Liver (tissue), 9 donors: ENCODE results near the gene TRMT11. TPM values are rescaled to one million over a fixed set of nuclear protein-coding genes. Genes with fewer than 3 reads are reported as not detected.

Experiments
- DNase-seq: peaks from one replicate; pipeline ENCODE4 v3.0.0-alpha.2; 2017; ENCODE audit warnings: low spot score
- H3K27ac ChIP-seq, 2 donors: one replicate each; pipeline ENCODE4 v1.7.0; 2013; ENCODE audit warnings: inconsistent platforms in 2 of 2, low read length in 2 of 2, control low read depth in 1 of 2, low read depth in 1 of 2, mild to moderate bottlenecking in 1 of 2
- H3K27me3 ChIP-seq, 4 donors: one replicate each; pipeline versions ENCODE4 v1.6.1 to v1.7.0; 2013; ENCODE audit warnings: low read length in 3 of 4, inconsistent platforms in 1 of 4, mild to moderate bottlenecking in 1 of 4, moderate library complexity in 1 of 4; ENCODE audit not compliant: control insufficient read depth in 4 of 4, insufficient read depth in 4 of 4
- H3K36me3 ChIP-seq, 4 donors: one replicate each; pipeline versions ENCODE4 v1.6.1 to v1.7.0; 2013; ENCODE audit warnings: low read length in 3 of 4, mild to moderate bottlenecking in 3 of 4, low read depth in 1 of 4, moderate library complexity in 1 of 4; ENCODE audit not compliant: control insufficient read depth in 4 of 4, insufficient read depth in 3 of 4
- H3K4me1 ChIP-seq, 4 donors: one replicate each; pipeline versions ENCODE4 v1.6.1 to v1.7.0; 2013; ENCODE audit warnings: low read length in 3 of 4, mild to moderate bottlenecking in 3 of 4, moderate library complexity in 1 of 4; ENCODE audit not compliant: control insufficient read depth in 4 of 4, insufficient read depth in 4 of 4
- H3K4me3 ChIP-seq, 3 donors: one replicate each; pipeline versions ENCODE4 v1.6.1 to v1.7.0; 2013; ENCODE audit warnings: low read length in 3 of 3, control low read depth in 1 of 3, low read depth in 1 of 3, mild to moderate bottlenecking in 1 of 3
- H3K9ac ChIP-seq, 2 donors: one replicate each; pipeline ENCODE4 v1.7.0; 2013; ENCODE audit warnings: low read length in 2 of 2, mild to moderate bottlenecking in 2 of 2, moderate library complexity in 2 of 2, control low read depth in 1 of 2, low read depth in 1 of 2
- H3K9me3 ChIP-seq, 4 donors: one replicate each; pipeline versions ENCODE4 v1.6.1 to v1.7.0; 2013; ENCODE audit warnings: low read length in 3 of 4; ENCODE audit not compliant: control insufficient read depth in 4 of 4
- CTCF ChIP-seq: fragments of 150-350 bp; IDR thresholded peaks from 2 replicates; pipeline ENCODE4 v1.5.1; 2017; ENCODE audit warnings: improper control_type of control experiment, low read depth, low read length; ENCODE audit not compliant: missing input control
- EGR1 ChIP-seq, 2 donors: IDR thresholded peaks; 2 replicates each; pipeline ENCODE4 v1.6.1; 2016 to 2018; ENCODE audit warnings: antibody characterized with exemption in 2 of 2, low read depth in 2 of 2
- FOXA2 ChIP-seq: IDR thresholded peaks from 2 replicates; pipeline ENCODE4 v1.6.1; 2016; ENCODE audit warnings: antibody characterized with exemption
- GABPA ChIP-seq, 2 donors: IDR thresholded peaks in 1 of 2; conservative IDR thresholded peaks in 1 of 2; 2 replicates each; pipeline ENCODE4 v1.6.1; 2016; ENCODE audit warnings: antibody characterized with exemption in 2 of 2, mild to moderate bottlenecking in 1 of 2, moderate library complexity in 1 of 2
- HNF4G ChIP-seq: IDR thresholded peaks from 2 replicates; pipeline ENCODE4 v1.6.1; 2016; ENCODE audit warnings: antibody characterized with exemption
- JUND ChIP-seq, 2 donors: IDR thresholded peaks; 2 replicates each; pipeline ENCODE4 v1.6.1; 2016; ENCODE audit warnings: antibody characterized with exemption in 2 of 2
- MAX ChIP-seq: IDR thresholded peaks from 2 replicates; pipeline ENCODE4 v1.6.1; 2016; ENCODE audit warnings: antibody characterized with exemption
- NR2F2 ChIP-seq: IDR thresholded peaks from 2 replicates; pipeline ENCODE4 v1.6.1; 2016; ENCODE audit warnings: antibody characterized with exemption
- RAD21 ChIP-seq, 2 donors: IDR thresholded peaks; 2 replicates each; pipeline ENCODE4 v1.6.1; 2016; ENCODE audit warnings: antibody characterized with exemption in 2 of 2, mild to moderate bottlenecking in 2 of 2
- REST ChIP-seq: IDR thresholded peaks from 2 replicates; pipeline ENCODE4 v1.6.1; 2016; ENCODE audit warnings: antibody characterized with exemption, mild to moderate bottlenecking
- RXRA ChIP-seq, 2 donors: IDR thresholded peaks; 2 replicates each; pipeline ENCODE4 v1.6.1; 2017 to 2018; ENCODE audit warnings: antibody characterized with exemption in 2 of 2, mild to moderate bottlenecking in 1 of 2
- SP1 ChIP-seq: IDR thresholded peaks from 2 replicates; pipeline ENCODE4 v1.6.1; 2018; ENCODE audit warnings: antibody characterized with exemption, mild to moderate bottlenecking
- TAF1 ChIP-seq: conservative IDR thresholded peaks from 2 replicates; pipeline ENCODE4 v1.6.1; 2016; ENCODE audit warnings: antibody characterized with exemption, mild to moderate bottlenecking
- YY1 ChIP-seq: IDR thresholded peaks from 2 replicates; pipeline ENCODE4 v1.6.1; 2016; ENCODE audit warnings: antibody characterized with exemption, mild to moderate bottlenecking
- WGBS: extraction: QIAGEN DNeasy Blood & Tissue Kit; methylation state at CpG from one replicate; pipeline ENCODE4 v1.1.7; 2013; 5-methylcytosine and 5-hydroxymethylcytosine counted together
- polyA plus RNA-seq, 2 donors: library from polyadenylated mRNA; stranded (reverse) in 1 of 2; unstranded in 1 of 2; fragments of 200-250 nt in 1 of 2; fragments of >200 nt in 1 of 2; fragmentation: Nextera tagmentation in 1 of 2; extraction: Ambion mirVana in 1 of 2; gene quantifications; one replicate each; pipeline versions ENCODE4 v1.2.1 to v1.2.3, GENCODE V29; 2013 to 2015
- total RNA-seq, 2 donors: library from RNA; depleted of rRNA; stranded (reverse); fragments of >200 nt; gene quantifications; one replicate each; pipeline ENCODE4 v1.2.3, GENCODE V29; 2014
- TF ChIP-seq, protein P1 (sequence below): IDR thresholded peaks from 2 replicates; pipeline ENCODE4 v1.6.1; 2016; ENCODE audit warnings: antibody characterized with exemption
- TF ChIP-seq, protein P2 (sequence below): IDR thresholded peaks from 2 replicates; pipeline ENCODE4 v1.6.1; 2016; ENCODE audit warnings: antibody characterized with exemption
- donor health status: healthy.
- donor health status: healthy.
- donor health status: healthy.
- donor health status: healthy.
- donor health status: healthy.

TRMT11 gene
- total and polyA plus RNA-seq, 4 donors = 9.9 to 82.3 (median 17.2) TPM

DNA sequence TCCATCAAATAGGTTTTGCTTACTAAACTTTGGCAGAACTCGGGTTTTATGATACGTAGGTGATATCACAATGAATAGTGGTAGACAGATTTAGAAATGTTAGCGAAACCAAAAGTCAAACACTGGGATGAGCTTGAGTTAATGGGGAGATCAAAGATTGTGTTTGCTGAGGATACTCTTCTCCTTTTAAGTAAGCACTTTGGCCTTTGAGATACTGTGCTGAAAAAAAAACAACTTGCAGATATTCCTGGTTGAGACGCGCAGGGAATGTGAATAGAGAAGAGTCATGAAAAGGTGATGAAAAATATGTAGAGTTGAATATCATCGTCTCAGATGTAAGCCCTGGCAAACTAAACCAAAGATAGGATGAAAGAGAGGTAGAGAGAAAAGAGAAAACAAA lies 48.3 kb downstream of the TRMT11 start (continued):
- TF ChIP-seq EGR1 (IDR thresholded peaks at IDR 0.05; ENCODE audit: low read depth in 2 of 2) (no peak), CTCF (no peak)

DNA sequence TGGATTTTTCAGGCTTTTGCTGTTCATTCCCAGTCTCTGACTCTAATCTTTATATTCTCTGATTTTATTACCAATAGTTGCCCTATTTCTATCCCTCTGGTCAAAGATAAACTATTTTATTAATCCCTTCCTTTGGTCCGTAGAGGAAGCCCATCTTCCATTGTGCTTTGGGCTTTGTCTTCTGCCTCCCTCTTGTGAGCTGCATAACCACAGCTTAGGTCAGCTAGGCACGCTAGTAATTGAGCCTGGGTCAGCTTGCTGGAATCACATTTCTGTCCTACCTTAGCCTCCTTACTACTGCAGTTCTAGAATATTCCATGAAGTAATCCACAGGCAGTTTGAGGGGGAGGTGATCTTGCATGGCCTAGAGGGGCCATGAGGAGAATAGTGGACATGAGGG lies 49.4 kb downstream of the TRMT11 start:
- WGBS = 97% methylated on average over 2 of the region's 2 CpGs
- TF ChIP-seq EGR1 (IDR thresholded peaks at IDR 0.05; ENCODE audit: low read depth in 2 of 2) = no peak
- TF ChIP-seq YY1 = no peak
- TF ChIP-seq CTCF = no peak
- TF ChIP-seq MAX = no peak
- no peak for TF ChIP-seq SP1
- TF ChIP-seq FOXA2 = no peak
- TF ChIP-seq GABPA (IDR thresholded peaks at IDR 0.05 in 1 of 2, conservative IDR thresholded peaks at IDR 0.05 in 1 of 2) = no peak
- TF ChIP-seq RXRA (IDR thresholded peaks at IDR 0.05) = no peak
- no peak for TF ChIP-seq JUND (IDR thresholded peaks at IDR 0.05)
- TF ChIP-seq NR2F2 = no peak
- no peak for TF ChIP-seq TAF1
- Histone ChIP-seq H3K27me3 (no peaks in the 10 kb centered on the region), H3K9ac (no peak overlapping the region), H3K36me3 (peaks cover 2 to 23% (median 7%) of the 10 kb centered on the region in 4 donors), H3K27ac (no peak overlapping the region), H3K9me3 (no peaks in the 10 kb centered on the region), H3K4me1 (peaks cover 0 to 1% (median 0%) of the 10 kb centered on the region in 4 donors), H3K4me3 (no peak overlapping the region)
- no peak for DNase-seq

- H3K27me3 ChIP-seq = no peaks in the 10 kb centered on the region
- no peak overlapping the region for H3K9ac ChIP-seq
- no peak overlapping the region for H3K4me3 ChIP-seq
- H3K9me3 ChIP-seq = no peaks in the 10 kb centered on the region
- H3K27ac ChIP-seq = no peak overlapping the region
- DNase-seq = no peak
- peaks cover 2 to 27% (median 7%) of the 10 kb centered on the region in 4 donors for H3K36me3 ChIP-seq
- peaks cover 0 to 6% (median under 1%) of the 10 kb centered on the region in 4 donors for H3K4me1 ChIP-seq
- TF ChIP-seq, protein P1, sequence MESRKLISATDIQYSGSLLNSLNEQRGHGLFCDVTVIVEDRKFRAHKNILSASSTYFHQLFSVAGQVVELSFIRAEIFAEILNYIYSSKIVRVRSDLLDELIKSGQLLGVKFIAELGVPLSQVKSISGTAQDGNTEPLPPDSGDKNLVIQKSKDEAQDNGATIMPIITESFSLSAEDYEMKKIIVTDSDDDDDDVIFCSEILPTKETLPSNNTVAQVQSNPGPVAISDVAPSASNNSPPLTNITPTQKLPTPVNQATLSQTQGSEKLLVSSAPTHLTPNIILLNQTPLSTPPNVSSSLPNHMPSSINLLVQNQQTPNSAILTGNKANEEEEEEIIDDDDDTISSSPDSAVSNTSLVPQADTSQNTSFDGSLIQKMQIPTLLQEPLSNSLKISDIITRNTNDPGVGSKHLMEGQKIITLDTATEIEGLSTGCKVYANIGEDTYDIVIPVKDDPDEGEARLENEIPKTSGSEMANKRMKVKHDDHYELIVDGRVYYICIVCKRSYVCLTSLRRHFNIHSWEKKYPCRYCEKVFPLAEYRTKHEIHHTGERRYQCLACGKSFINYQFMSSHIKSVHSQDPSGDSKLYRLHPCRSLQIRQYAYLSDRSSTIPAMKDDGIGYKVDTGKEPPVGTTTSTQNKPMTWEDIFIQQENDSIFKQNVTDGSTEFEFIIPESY = no peak
- TF ChIP-seq GABPA (IDR thresholded peaks at IDR 0.05 in 1 of 2, conservative IDR thresholded peaks at IDR 0.05 in 1 of 2) = no peak
- no peak for TF ChIP-seq TAF1
- TF ChIP-seq MAX = no peak
- TF ChIP-seq, protein P2, sequence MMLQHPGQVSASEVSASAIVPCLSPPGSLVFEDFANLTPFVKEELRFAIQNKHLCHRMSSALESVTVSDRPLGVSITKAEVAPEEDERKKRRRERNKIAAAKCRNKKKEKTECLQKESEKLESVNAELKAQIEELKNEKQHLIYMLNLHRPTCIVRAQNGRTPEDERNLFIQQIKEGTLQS = no peak
- TF ChIP-seq SP1 = no peak
- no peak for TF ChIP-seq JUND (IDR thresholded peaks at IDR 0.05)
- TF ChIP-seq RAD21 (IDR thresholded peaks at IDR 0.05) = no peak
- no peak for TF ChIP-seq REST
- no peak for TF ChIP-seq NR2F2
- TF ChIP-seq YY1 = no peak
- no peak for TF ChIP-seq CTCF
- no peak for TF ChIP-seq FOXA2
- no peak for TF ChIP-seq HNF4G
- no peak for TF ChIP-seq RXRA (IDR thresholded peaks at IDR 0.05)
Observed at GRCh38 chr6:126038234-126038633, 51.9 kb downstream of the TRMT11 start.
